Colonic mucosa (tissue), 4 donors: ENCODE measurements around the gene KLHL7. TPM values are rescaled to one million over a fixed set of nuclear protein-coding genes. Genes with fewer than 3 reads are reported as not detected.

Experiments
- DNase-seq: peaks from one replicate; pipeline ENCODE4 v3.0.0-alpha.2; 2020
- H3K27ac ChIP-seq: fragments of 200-600 bp; one replicate; pipeline ENCODE4 v1.8.0; 2021
- H3K27me3 ChIP-seq: fragments of 200-600 bp; one replicate; pipeline ENCODE4 v1.8.0; 2021
- H3K36me3 ChIP-seq: fragments of 200-600 bp; one replicate; pipeline ENCODE4 v1.8.0; 2021
- H3K4me1 ChIP-seq: fragments of 200-600 bp; one replicate; pipeline ENCODE4 v1.8.0; 2021; ENCODE audit warnings: mild to moderate bottlenecking
- H3K4me3 ChIP-seq: fragments of 200-600 bp; one replicate; pipeline ENCODE4 v1.8.0; 2021
- H3K9ac ChIP-seq, 2 donors: one replicate each; pipeline ENCODE4 v1.7.0; 2013; ENCODE audit warnings: control low read depth in 2 of 2, low read depth in 2 of 2, low read length in 2 of 2
- H3K9me3 ChIP-seq: fragments of 200-600 bp; one replicate; pipeline ENCODE4 v1.8.0; 2021
- CTCF ChIP-seq: fragments of 200-600 bp; IDR thresholded peaks from one replicate; pipeline ENCODE4 v1.8.0; 2022; ENCODE audit warnings: antibody characterized with exemption, mild to moderate bottlenecking
- intact Hi-C: fragments of 100-400 bp; cut with DNase I; formaldehyde crosslinking; loops from one replicate; pipeline ENCODE4 v1.14.1; 2022
- total RNA-seq, 2 donors: library from RNA; stranded (reverse); fragmentation: NEBNext Ultra II Directional in 1 of 2; extraction: Animal tissue kit (Norgen Biotek cat#: 25700) in 1 of 2; gene quantifications; one replicate each; pipeline ENCODE4 v1.2.1, GENCODE V29; 2021
- donor health status: healthy.
- donor health status: DM: no; HTN: no; CAD: no.
- donor health status: DM: no; HTN: no; CAD: no.

The KLHL7 gene
- total RNA-seq, 2 donors from 2014 or later, result 16.5 to 17.0 TPM

- no peak for TF ChIP-seq CTCF
- Histone ChIP-seq H3K9ac (no peak overlapping the region), H3K27me3 (no peaks in the 10 kb centered on the region), H3K9me3 (no peaks in the 10 kb centered on the region), H3K4me3 (no peak overlapping the region), H3K36me3 (no peaks in the 10 kb centered on the region), H3K4me1 (no peaks in the 10 kb centered on the region), H3K27ac (no peak overlapping the region)
- intact Hi-C loops, result no loop called here
- DNase-seq, result no peak
Measured at GRCh38 chr7:23214423-23214822, 108.8 kb downstream of the KLHL7 start.

- no peaks in the 10 kb centered on the region for H3K36me3 ChIP-seq
- no peak for DNase-seq
- no peaks in the 10 kb centered on the region for H3K4me1 ChIP-seq
- no peak for TF ChIP-seq CTCF
- H3K27me3 ChIP-seq, result no peaks in the 10 kb centered on the region
- intact Hi-C loops, result no loop called here
- no peaks in the 10 kb centered on the region for H3K9me3 ChIP-seq
- H3K4me3 ChIP-seq, result no peak overlapping the region
- no peak overlapping the region for H3K27ac ChIP-seq
- no peak overlapping the region for H3K9ac ChIP-seq
Measured at GRCh38 chr7:23214938-23215337, 109.4 kb downstream of the KLHL7 start.

GRCh38 chr7:23216021-23216420 lies 110.4 kb downstream of the KLHL7 start:
- TF ChIP-seq CTCF, result no peak
- no peaks in the 10 kb centered on the region for H3K4me1 ChIP-seq
- H3K27ac ChIP-seq, result no peak overlapping the region
- H3K9ac ChIP-seq, result no peak overlapping the region
- H3K36me3 ChIP-seq, result no peaks in the 10 kb centered on the region
- no peaks in the 10 kb centered on the region for H3K27me3 ChIP-seq
- intact Hi-C loops, result no loop called here
- H3K9me3 ChIP-seq, result no peaks in the 10 kb centered on the region
- peak; percentile 29 for DNase-seq
- H3K4me3 ChIP-seq, result no peak overlapping the region

- intact Hi-C loops, result no loop called here
- H3K27ac ChIP-seq, result no peak overlapping the region
Measured at GRCh38 chr7:23218196-23218595, 112.6 kb downstream of the KLHL7 start.

GRCh38 chr7:23220690-23221305 lies 115.2 kb downstream of the KLHL7 start:
- Histone ChIP-seq H3K27ac (no peak overlapping the region), H3K9ac (no peak overlapping the region), H3K36me3 (no peaks in the 10 kb centered on the region), H3K4me3 (no peak overlapping the region), H3K9me3 (no peaks in the 10 kb centered on the region), H3K27me3 (no peaks in the 10 kb centered on the region), H3K4me1 (no peaks in the 10 kb centered on the region)
- TF ChIP-seq CTCF, result no peak
- intact Hi-C loops, result no loop called here
- no peak for DNase-seq

More at GRCh38 chr7:23218196-23218595, 112.6 kb downstream of the KLHL7 start:
- Histone ChIP-seq H3K9me3 (no peaks in the 10 kb centered on the region), H3K27me3 (no peaks in the 10 kb centered on the region), H3K4me1 (no peaks in the 10 kb centered on the region), H3K4me3 (no peak overlapping the region), H3K9ac (no peak overlapping the region), H3K36me3 (no peaks in the 10 kb centered on the region)
- DNase-seq, result no peak
- no peak for TF ChIP-seq CTCF
